ENCODE data around the gene TFB1M.

GRCh38 chr6:155271145-155271544, 43.1 kb downstream of the TFB1M start:
- TF ChIP-seq CTCF (IDR thresholded peaks at IDR 0.05; ENCODE audit: poor library complexity) (no peak), EZH2phosphoT487 (IDR thresholded peaks at IDR 0.05; ENCODE audit: low read depth, severe bottlenecking, unreplicated experiment) (no peak)

Data from hepatocyte (in vitro differentiated cells).